GM12801 (cell line): ENCODE data around the gene FARS2.

Experiments
- CTCF ChIP-seq: IDR thresholded peaks from one replicate; pipeline ENCODE4 v1.5.1; 2011; ENCODE audit warnings: control low read depth; ENCODE audit not compliant: insufficient read length; ENCODE audit errors: extremely low read depth

FARS2 gene

GRCh38 chr6:5529733-5530132 is 268.4 kb downstream of the FARS2 start:
- no peak for TF ChIP-seq CTCF

DNA sequence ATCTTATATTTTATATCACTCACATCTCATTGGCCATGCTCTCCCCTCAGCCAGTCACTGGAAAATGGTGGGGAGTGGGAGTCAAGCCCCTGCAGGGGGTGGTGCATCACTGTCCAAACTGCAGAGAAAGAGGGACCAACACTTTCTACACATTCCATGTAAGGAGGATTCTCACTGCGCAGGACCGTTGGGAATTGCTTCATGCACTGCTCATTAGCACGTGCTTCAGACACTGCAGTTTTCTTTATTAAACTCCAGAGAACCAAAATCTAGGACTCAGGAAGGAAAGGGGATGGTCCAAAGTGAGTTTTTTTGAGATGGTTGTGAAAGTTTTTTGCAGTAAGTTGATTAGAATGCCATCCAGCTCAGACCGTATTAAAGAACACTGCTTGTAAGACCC is 269.8 kb downstream of the FARS2 start:
- no peak for TF ChIP-seq CTCF

DNA sequence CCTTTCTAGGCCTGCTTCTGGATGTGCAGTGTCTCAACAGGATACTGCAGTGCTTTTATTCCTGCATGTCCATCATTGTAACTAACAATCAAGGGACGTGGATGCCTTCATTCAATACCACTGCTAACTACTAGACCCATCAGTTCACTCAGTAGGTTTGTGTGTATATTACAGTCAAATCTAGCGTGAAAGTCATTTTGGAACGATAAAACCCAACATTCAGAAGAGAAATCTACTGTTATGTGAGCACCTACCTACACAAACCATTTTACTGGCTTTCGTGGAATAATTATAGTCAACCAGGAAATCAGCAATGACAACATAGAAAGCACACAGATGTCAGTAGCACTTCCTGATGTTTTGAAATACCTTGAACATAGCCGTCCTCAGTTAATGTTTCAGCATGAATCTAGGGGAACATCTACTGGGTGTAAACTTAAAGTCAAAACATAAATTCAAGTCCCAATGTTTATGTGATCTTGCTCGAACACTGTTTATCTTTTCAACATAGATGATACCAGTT is 270.6 kb downstream of the FARS2 start:
- no peak for TF ChIP-seq CTCF

- TF ChIP-seq CTCF, result no peak
Observed at GRCh38 chr6:5532941-5533340, 271.6 kb downstream of the FARS2 start.

DNA sequence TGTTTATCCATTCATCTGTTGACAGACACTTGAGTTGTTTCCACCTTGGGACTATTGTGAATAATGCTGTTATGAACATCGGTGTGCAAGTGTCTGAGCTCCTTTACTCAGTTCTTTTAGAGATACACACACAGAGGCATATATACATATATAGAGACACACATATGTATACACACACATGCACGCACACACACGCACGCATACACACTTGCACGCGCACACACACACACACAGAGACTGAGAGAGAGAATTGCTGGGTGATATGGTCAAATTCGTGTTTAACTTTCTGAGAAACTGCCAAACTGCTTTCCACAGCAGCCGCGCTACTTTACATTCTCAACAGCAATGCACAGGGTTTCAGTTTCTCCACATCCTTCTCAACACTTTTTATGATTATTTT is 273.3 kb downstream of the FARS2 start:
- no peak for TF ChIP-seq CTCF

DNA sequence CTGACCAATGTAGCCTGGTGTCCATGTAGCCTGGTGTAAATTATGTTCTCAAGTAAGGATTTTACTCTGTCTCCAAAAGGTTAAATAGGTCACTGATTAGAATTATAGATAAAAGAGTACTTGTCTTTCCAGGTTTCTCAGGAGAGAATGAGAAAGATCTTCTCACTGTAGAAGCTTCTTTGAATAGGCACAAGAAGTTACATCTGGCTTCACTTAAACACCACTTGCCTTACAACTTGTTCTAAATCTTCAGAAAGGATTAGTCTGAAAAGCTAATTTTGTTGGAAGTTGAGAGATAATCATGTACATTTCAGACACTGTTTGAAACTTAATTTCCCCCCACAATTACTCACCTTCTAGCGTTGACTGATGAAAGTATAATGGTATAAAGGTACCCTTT is 275.3 kb downstream of the FARS2 start:
- TF ChIP-seq CTCF, result no peak

- no peak for TF ChIP-seq CTCF
Observed at GRCh38 chr6:5537132-5537531, 275.8 kb downstream of the FARS2 start.

DNA sequence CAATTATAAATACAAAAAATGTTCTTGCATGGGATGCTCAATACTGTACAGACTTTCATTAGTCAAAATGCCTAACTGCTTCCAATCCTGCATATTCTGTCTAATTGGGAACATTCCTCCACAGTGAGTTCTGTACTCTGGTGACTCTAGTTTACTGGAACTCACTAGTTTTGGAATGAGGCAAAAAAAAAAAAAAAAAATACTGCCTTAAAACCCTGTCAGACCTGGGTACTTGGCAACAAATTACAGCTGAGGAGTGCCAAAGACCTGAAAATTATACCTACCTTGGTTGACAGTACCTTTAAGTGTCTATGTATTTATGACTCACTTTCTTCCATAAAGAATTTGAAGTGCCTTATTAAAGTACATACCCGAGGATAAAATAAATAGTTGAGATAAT is 276.7 kb downstream of the FARS2 start:
- TF ChIP-seq CTCF, result no peak
